GM19328 (cell line): ENCODE measurements around the gene TAPBPL.

Source experiments
- ATAC-seq: cut with Tn5 transposase; IDR thresholded peaks from one replicate; pipeline ENCODE4 v1.9.1; 2021; ENCODE audit warnings: mild to moderate bottlenecking, moderate library complexity; ENCODE audit not compliant: unreplicated experiment

The TAPBPL gene

GRCh38 chr12:6435961-6436715, 15.7 kb upstream of the TAPBPL start:
- no peak for ATAC-seq

DNA sequence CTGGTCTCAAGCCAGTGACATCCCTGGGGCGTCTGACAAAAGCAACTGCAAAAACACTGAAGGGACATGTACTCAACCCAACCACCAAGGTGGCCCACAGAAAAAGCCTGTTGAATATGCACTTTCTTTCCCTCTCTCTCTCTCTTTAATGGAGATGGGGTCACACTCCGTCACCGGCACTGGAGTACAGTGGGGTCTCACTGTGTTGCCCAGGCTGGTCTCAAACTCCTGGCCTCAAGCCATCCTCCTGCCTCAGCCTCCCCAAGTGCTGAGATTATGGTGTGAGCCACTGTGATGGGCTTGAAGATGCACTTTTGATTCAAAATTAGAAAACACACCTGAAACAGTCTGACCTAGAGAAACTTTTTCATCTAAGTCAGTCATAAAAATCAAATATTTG, 14.3 kb upstream of the TAPBPL start:
- no peak for ATAC-seq

- no peak for ATAC-seq
Observed at GRCh38 chr12:6438345-6438744, 13.5 kb upstream of the TAPBPL start.

- no peak for ATAC-seq
Observed at GRCh38 chr12:6440391-6440790, 11.5 kb upstream of the TAPBPL start.

DNA sequence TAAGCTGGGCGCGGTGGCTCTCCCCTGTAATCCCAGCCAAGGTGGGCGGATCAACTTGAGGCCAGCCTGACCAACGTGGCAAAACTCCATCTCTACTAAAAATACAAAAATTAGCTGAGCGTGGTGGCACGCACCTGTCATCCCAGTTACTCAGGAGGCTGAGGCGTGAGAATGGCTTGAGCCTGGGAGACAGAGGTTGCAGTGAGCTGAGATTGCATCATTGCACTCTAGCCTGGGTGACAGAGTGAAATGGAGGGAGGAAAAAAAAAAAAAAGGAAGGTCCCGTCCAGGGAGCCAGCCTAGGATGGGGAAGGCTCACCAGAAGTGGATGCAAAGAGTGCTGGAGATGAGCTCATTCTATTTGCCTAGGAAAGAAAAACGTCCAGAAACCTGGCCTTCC, 9.0 kb upstream of the TAPBPL start:
- no peak for ATAC-seq

DNA sequence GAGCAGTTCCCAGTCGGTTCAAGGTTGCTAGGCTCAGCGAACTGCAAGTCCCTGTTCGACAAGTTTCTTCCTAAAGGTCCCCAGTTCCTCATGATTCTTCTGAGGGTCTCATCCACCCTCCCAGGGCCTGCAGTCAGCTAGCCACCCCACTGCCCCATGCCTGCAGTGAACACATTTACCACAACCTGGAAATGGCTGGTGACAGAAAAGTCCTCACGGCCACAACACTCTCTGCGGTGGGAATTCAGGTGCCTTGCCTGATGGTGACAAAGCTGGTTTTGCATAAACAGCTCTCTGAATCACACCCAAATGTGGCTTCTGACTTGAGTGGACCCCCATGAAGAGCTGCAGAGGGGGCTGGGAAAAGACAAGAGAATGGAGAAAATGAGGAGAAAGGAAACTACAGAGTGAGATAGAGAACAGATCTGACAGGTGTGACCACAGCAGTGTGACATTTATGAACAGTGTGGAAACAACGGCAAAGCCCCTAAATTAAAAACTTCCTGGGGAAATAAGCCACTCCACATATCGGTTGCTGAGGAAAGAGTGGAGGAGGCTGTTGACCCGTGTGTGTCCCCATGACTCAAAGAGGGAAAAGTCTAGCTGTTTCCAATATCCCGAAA, 8.4 kb upstream of the TAPBPL start:
- no peak for ATAC-seq

- ATAC-seq, result no peak
Observed at GRCh38 chr12:6444031-6444430, 7.8 kb upstream of the TAPBPL start.

GRCh38 chr12:6444704-6445688, 6.8 kb upstream of the TAPBPL start, which contains the start of gene CD27:
CD27 (plus strand) TSS chr12:6444955; CDS start chr12:6445096, 141 bp downstream.
- ATAC-seq, result no peak

GRCh38 chr12:6450091-6450868, 1.6 kb upstream of the TAPBPL start:
- ATAC-seq, result no peak

DNA sequence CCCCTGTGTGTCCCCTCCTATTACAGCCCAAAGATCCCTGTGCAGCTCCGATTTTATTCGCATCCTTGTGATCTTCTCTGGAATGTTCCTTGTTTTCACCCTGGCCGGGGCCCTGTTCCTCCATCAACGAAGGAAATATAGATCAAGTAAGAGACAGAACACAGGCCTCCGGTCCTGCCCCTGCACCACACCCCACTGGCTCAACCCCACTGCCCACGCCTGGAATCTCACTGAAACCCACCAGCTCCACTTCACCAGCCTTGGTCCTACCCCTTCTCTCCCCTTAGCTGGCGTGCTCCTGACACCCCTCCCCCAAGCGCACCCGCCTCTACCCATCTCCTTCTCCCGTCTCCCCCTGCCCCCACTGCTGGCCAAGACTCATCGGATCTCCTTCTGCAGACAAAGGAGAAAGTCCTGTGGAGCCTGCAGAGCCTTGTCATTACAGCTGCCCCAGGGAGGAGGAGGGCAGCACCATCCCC, 934 bp upstream of the TAPBPL start:
- ATAC-seq, result no peak

GRCh38 chr12:6452245-6452943, 552 bp downstream of the TAPBPL start:
- ATAC-seq, result no peak

- ATAC-seq, result no peak
Observed at GRCh38 chr12:6452944-6453630, 1.2 kb downstream of the TAPBPL start.

DNA sequence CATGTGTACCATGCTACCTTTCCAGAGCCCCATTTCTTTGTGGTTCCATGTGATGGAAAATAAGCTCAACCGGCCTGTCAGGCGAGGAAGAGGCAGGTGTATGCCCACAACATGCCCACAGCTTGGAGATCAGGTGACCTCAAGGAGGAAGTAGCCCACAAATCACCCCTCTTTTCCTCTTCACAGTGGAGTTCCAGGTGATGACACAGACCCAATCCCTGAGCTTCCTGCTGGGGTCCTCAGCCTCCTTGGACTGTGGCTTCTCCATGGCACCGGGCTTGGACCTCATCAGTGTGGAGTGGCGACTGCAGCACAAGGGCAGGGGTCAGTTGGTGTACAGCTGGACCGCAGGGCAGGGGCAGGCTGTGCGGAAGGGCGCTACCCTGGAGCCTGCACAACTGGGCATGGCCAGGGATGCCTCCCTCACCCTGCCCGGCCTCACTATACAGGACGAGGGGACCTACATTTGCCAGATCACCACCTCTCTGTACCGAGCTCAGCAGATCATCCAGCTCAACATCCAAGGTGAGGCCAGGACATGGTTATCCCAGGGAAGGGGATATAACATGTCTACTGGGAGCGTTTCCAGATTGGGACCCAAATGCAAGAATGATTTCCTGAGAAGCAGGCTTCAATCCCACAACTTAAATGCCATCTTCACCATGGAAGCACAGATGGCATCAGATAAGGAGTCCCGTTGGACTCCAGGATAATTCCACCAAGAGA, 5.5 kb downstream of the TAPBPL start:
- ATAC-seq, result no peak

- ATAC-seq, result no peak
Observed at GRCh38 chr12:6458281-6459003, 6.6 kb downstream of the TAPBPL start.

- ATAC-seq, result no peak
Observed at GRCh38 chr12:6459004-6459337, 7.1 kb downstream of the TAPBPL start.

DNA sequence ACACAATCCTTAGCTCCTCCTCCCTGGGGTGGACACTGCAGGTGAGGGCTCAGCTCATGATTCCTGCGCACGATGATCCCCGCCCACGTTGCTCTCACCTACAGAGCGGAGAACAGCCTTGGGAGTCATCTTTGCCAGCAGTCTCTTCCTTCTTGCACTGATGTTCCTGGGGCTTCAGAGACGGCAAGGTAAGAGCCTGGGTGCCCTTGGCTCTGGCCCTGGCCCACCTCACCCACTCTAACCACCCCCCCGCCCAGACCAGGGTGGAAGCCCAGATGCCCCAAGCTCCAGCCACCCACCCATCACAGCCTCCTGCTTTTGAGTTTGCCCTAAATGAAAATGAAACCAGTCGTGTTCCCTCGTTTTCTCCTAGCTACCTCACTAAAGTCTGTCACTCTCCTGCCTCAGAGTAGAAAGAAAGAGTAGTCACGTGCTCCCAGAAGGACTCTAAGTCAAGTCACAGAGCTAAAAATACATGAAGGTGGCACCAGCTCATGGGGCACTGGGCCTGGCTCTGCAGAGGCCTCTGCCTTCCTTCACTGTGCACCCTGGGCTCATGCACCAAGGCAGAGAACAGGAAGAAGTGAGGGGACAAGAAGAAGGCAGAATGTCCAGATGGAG, 9.0 kb downstream of the TAPBPL start:
- ATAC-seq, result no peak

GRCh38 chr12:6461401-6462233, 9.8 kb downstream of the TAPBPL start:
- ATAC-seq, result no peak
